ENCODE measurements around the gene TRABD2B.

TRABD2B gene

DNA sequence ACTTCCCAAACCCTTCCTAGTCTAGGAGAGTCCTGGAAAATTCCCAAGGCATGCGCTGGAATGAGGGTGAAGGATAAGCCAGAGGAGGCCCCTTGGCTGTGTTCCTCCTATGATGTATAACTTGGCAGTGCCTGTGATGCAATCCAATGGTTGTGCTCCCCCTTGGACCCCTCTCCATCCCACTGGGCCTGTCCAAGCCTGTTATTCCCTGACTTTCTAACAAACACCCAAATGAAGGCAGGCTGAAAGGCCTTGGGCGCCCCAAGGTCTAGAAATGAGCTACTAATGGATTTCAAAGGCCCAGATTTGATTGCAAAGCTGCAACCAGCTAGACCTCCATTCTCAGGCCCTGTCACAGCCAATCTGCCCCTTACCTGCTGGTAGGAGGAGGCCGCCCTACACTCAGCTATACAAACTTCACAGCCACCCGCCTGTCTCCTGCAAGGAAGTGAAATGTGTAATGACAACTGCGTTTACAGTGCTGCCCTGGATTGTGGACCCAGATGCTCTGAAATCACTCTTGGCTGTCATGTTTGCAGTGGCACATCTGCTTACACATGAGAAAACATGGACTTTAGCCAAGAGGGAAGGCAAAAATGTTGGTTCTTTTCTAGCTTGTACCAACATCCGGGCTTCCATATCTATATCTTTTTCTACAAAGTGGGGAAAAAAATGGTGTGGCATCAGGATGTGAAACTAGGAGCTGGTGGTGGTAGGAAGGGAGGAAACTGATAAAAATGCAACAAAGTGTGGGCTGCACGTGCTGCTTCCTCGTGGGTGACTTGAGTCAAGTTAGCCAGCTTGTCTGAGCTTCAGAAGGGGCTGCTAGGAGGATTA is 130.4 kb downstream of the TRABD2B start:
- Histone ChIP-seq H3K9me3 (ENCODE audit: insufficient read depth, low read length) (no peaks in the 10 kb centered on the region), H3K4me2 (ENCODE audit: low read depth, low read length, poor library complexity, severe bottlenecking) (no peak overlapping the region), H3F3A (ENCODE audit: insufficient read depth) (no peaks in the 10 kb centered on the region), H3K4me3 (ENCODE audit: insufficient read depth, low read length, poor library complexity, severe bottlenecking) (no peak overlapping the region), H3K9ac (ENCODE audit: low read length) (no peak overlapping the region), H2AFZ (ENCODE audit: low read depth, low read length, severe bottlenecking) (no peak overlapping the region), H3K27ac (ENCODE audit: low read depth, low read length) (no peak overlapping the region), H3K79me2 (ENCODE audit: insufficient read depth, low read length) (no peaks in the 10 kb centered on the region), H4K20me1 (ENCODE audit: low read depth, low read length) (no peaks in the 10 kb centered on the region), H3K9me2 (replicated peaks; ENCODE audit: insufficient read depth, low read length) (no peaks in the 10 kb centered on the region), H3K27me3 (ENCODE audit: low read length) (no peaks in the 10 kb centered on the region), H3K36me3 (ENCODE audit: low read length) (no peaks in the 10 kb centered on the region)
- TF ChIP-seq EZH2phosphoT487 (conservative IDR thresholded peaks at IDR 0.05; ENCODE audit: low read length) = no peak

DNA sequence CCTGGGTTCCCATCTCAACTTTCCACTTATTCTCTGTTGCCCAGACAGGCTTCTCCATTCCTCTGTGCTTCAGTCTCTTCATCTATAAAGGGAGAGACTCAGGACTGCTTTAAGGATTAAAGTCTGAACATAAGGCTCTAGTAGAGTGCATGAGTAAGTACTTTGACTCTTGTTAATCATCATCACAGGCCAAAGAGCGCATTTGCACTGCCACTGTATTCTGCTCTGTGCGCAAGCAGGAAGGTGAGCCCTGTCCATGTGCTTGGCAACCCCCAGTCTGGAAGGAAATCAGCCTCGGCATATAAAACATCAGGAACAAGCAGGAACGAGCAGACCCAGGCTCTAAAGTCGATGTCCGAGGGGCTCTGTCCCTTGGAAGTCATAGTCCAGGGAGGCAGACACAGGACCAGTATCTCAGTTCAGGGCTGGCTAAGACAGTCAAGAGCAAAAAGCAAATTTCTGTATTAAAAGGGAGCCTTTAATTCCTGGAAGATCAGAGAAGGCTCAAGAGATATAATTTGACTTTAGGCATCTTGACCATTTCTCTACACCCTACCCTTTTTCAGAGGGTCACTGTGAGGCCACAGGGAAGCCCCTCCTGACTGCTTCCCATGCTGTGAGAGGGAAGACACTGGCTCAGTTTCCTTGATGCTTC is 131.2 kb downstream of the TRABD2B start:
- Histone ChIP-seq H3K9me2 (replicated peaks; ENCODE audit: insufficient read depth, low read length) (no peaks in the 10 kb centered on the region), H3K4me3 (ENCODE audit: insufficient read depth, low read length, poor library complexity, severe bottlenecking) (no peak overlapping the region), H3K9ac (ENCODE audit: low read length) (no peak overlapping the region), H3K27me3 (ENCODE audit: low read length) (no peaks in the 10 kb centered on the region), H2AFZ (ENCODE audit: low read depth, low read length, severe bottlenecking) (no peak overlapping the region), H3F3A (ENCODE audit: insufficient read depth) (no peaks in the 10 kb centered on the region), H3K36me3 (ENCODE audit: low read length) (no peaks in the 10 kb centered on the region), H4K20me1 (ENCODE audit: low read depth, low read length) (no peaks in the 10 kb centered on the region), H3K27ac (ENCODE audit: low read depth, low read length) (no peak overlapping the region), H3K9me3 (ENCODE audit: insufficient read depth, low read length) (no peaks in the 10 kb centered on the region), H3K4me2 (ENCODE audit: low read depth, low read length, poor library complexity, severe bottlenecking) (no peak overlapping the region), H3K79me2 (ENCODE audit: insufficient read depth, low read length) (no peaks in the 10 kb centered on the region)
- TF ChIP-seq, protein P1, sequence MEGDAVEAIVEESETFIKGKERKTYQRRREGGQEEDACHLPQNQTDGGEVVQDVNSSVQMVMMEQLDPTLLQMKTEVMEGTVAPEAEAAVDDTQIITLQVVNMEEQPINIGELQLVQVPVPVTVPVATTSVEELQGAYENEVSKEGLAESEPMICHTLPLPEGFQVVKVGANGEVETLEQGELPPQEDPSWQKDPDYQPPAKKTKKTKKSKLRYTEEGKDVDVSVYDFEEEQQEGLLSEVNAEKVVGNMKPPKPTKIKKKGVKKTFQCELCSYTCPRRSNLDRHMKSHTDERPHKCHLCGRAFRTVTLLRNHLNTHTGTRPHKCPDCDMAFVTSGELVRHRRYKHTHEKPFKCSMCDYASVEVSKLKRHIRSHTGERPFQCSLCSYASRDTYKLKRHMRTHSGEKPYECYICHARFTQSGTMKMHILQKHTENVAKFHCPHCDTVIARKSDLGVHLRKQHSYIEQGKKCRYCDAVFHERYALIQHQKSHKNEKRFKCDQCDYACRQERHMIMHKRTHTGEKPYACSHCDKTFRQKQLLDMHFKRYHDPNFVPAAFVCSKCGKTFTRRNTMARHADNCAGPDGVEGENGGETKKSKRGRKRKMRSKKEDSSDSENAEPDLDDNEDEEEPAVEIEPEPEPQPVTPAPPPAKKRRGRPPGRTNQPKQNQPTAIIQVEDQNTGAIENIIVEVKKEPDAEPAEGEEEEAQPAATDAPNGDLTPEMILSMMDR (IDR thresholded peaks at IDR 0.05; ENCODE audit: insufficient read depth, low read length, poor library complexity, severe bottlenecking) = no peak
- no peak for TF ChIP-seq EZH2phosphoT487 (conservative IDR thresholded peaks at IDR 0.05; ENCODE audit: low read length)

DNA sequence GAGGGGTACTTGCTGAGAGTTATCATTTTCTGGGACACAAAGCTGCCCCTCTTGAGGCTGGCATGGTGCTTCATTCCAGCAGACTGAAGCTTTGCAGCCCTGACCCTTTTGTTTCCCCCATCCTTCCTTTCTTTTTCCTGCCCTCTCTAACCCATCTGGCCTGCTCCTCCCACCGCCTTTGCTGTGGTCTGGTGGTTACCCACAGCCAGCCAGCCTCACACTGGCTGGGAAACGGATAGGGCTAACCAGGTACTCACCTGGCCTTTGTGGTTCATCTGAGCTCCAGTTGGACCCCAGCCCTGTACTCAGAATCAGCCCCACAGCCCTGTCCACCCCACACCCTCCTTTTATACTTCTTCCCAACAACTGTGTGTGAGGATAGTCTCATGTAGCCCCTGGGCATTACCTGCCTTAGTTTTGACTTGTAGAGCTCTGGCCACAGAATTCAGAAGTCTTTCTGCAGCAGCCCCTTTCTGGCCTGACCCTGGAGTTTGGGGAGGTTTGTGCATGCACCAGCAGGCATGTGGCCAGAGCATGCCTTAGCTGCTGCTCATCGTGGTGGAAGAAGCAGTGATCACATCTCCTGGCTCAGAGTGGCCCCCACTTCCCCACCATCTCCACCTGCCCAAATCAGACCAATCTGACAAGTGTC is 138.0 kb downstream of the TRABD2B start:
- Histone ChIP-seq H3K27me3 (ENCODE audit: low read length) (no peaks in the 10 kb centered on the region), H3K4me2 (ENCODE audit: low read depth, low read length, poor library complexity, severe bottlenecking) (no peak overlapping the region), H3K9ac (ENCODE audit: low read length) (no peak overlapping the region), H3F3A (ENCODE audit: insufficient read depth) (no peaks in the 10 kb centered on the region), H4K20me1 (ENCODE audit: low read depth, low read length) (no peaks in the 10 kb centered on the region), H3K27ac (ENCODE audit: low read depth, low read length) (no peak overlapping the region), H3K9me3 (ENCODE audit: insufficient read depth, low read length) (no peaks in the 10 kb centered on the region), H3K9me2 (replicated peaks; ENCODE audit: insufficient read depth, low read length) (no peaks in the 10 kb centered on the region), H3K4me3 (ENCODE audit: insufficient read depth, low read length, poor library complexity, severe bottlenecking) (no peak overlapping the region), H3K79me2 (ENCODE audit: insufficient read depth, low read length) (no peaks in the 10 kb centered on the region), H3K36me3 (ENCODE audit: low read length) (no peaks in the 10 kb centered on the region), H2AFZ (ENCODE audit: low read depth, low read length, severe bottlenecking) (no peak overlapping the region)
- TF ChIP-seq EZH2phosphoT487 (conservative IDR thresholded peaks at IDR 0.05; ENCODE audit: low read length) = no peak
- TF ChIP-seq, protein P1 (IDR thresholded peaks at IDR 0.05; ENCODE audit: insufficient read depth, low read length, poor library complexity, severe bottlenecking) = no peak
